Left lung (tissue), 14 donors: ENCODE data around the gene RNMT. TPM values are rescaled to one million over a fixed set of nuclear protein-coding genes. Genes with fewer than 3 reads are reported as not detected.
"Not testable (repeated sequence)": the region's sequence is repeated elsewhere in the genome, so short reads cannot be mapped to it uniquely, and the experiment has no call there.

Experiments used
- ATAC-seq: fragments of 200-7000 bp; cut with Tn5 transposase; one replicate; pipeline ENCODE4 v1.9.1; 2020; ENCODE audit warnings: moderate library complexity
- DNase-seq, 4 donors: peaks; one replicate each; pipeline ENCODE4 v3.0.0-alpha.2; 2013 to 2020
- H3K27ac ChIP-seq, 2 donors: fragments of 200-600 bp; sonication (generic) in 1 of 2; one replicate each; pipeline versions ENCODE4 v1.5.0 to v1.8.0; 2020 to 2021
- H3K27me3 ChIP-seq, 2 donors: fragments of 200-600 bp; sonication (generic) in 1 of 2; one replicate each; pipeline versions ENCODE4 v1.5.0 to v1.8.0; 2020 to 2021
- H3K36me3 ChIP-seq, 2 donors: fragments of 200-600 bp; sonication (generic) in 1 of 2; one replicate each; pipeline versions ENCODE4 v1.5.0 to v1.8.0; 2020 to 2021
- H3K4me1 ChIP-seq, 2 donors: fragments of 200-600 bp; one replicate each; pipeline ENCODE4 v1.8.0; 2021
- H3K4me3 ChIP-seq, 2 donors: fragments of 200-600 bp; sonication (generic) in 1 of 2; one replicate each; pipeline versions ENCODE4 v1.5.0 to v1.8.0; 2020 to 2021; ENCODE audit warnings: mild to moderate bottlenecking in 1 of 2
- H3K9me3 ChIP-seq, 2 donors: fragments of 200-600 bp; sonication (generic) in 1 of 2; one replicate each; pipeline versions ENCODE4 v1.5.0 to v1.8.0; 2020 to 2021
- CTCF ChIP-seq, 2 donors: fragments of 200-600 bp; sonication (generic) in 1 of 2; IDR thresholded peaks; one replicate each; pipeline versions ENCODE4 v1.5.0 to v1.8.0; 2021; ENCODE audit warnings: antibody characterized with exemption in 2 of 2
- intact Hi-C, 2 donors: fragments of 100-400 bp; cut with DNase I; formaldehyde crosslinking; loops; one replicate each; pipeline versions ENCODE4 v1.11.2 to v1.14.2; 2022
- long read RNA-seq, 12 donors: library from polyadenylated mRNA in 2 of 12; unstranded in 2 of 12; transcript quantifications; one replicate each; pipeline ENCODE4 v2.0.0 and lab custom pipeline, GENCODE V29; 2019 to 2026
- polyA plus RNA-seq, 6 donors: library from polyadenylated mRNA; unstranded; fragments of 120-200 nt; gene quantifications; one replicate each; pipeline ENCODE4 v1.2.1, GENCODE V29; 2013; ENCODE audit not compliant: insufficient read length in 6 of 6
- total RNA-seq, 2 donors: library from RNA; stranded (reverse); fragmentation: NEBNext Ultra II Directional; extraction: Animal tissue kit (Norgen Biotek cat#: 25700); gene quantifications; one replicate each; pipeline ENCODE4 v1.2.1, GENCODE V29; 2021
- donor health status: DM: no; HTN: yes; CAD: no.
- donor health status: DM: no; HTN: no; CAD: no.

The RNMT gene
- total RNA-seq (10 to 100 TPM; 21.9 to 25.8 TPM), polyA plus RNA-seq (10 to 100 TPM; 43.5 to 52.7 (median 47.1) TPM)
- long read RNA-seq, donor 1, full-length matches to known transcripts = 4 of 10 reads
- long read RNA-seq, donor 1, partial matches to known transcripts = 6 of 10 reads
- long read RNA-seq, donor 1, other reads (novel, unspliced or antisense) = 0 of 10 reads
- long read RNA-seq, donor 2, full-length matches to known transcripts = 2 of 2 reads
- long read RNA-seq, donor 2, partial matches to known transcripts = 0 of 2 reads
- long read RNA-seq, donor 2, other reads (novel, unspliced or antisense) = 0 of 2 reads
- long read RNA-seq, donor 3, full-length matches to known transcripts = 6 of 6 reads
- long read RNA-seq, donor 3, partial matches to known transcripts = 0 of 6 reads
- long read RNA-seq, donor 3, other reads (novel, unspliced or antisense) = 0 of 6 reads
- long read RNA-seq, donor 4, partial matches to known transcripts = 8 of 13 reads
- long read RNA-seq, donor 4, other reads (novel, unspliced or antisense) = 4 of 13 reads
- long read RNA-seq, donor 5, full-length matches to known transcripts = 4 of 9 reads
- long read RNA-seq, donor 5, partial matches to known transcripts = 5 of 9 reads
- long read RNA-seq, donor 5, other reads (novel, unspliced or antisense) = 0 of 9 reads
- long read RNA-seq, donor 6, full-length matches to known transcripts = 2 of 7 reads
- long read RNA-seq, donor 6, partial matches to known transcripts = 5 of 7 reads
- long read RNA-seq, donor 6, other reads (novel, unspliced or antisense) = 0 of 7 reads
- long read RNA-seq, donor 7, partial matches to known transcripts = 0 of 1 reads
- long read RNA-seq, donor 7, other reads (novel, unspliced or antisense) = 0 of 1 reads
- long read RNA-seq, donor 8, full-length matches to known transcripts = 3 of 3 reads
- long read RNA-seq, donor 8, partial matches to known transcripts = 0 of 3 reads
- long read RNA-seq, donor 8, other reads (novel, unspliced or antisense) = 0 of 3 reads
- long read RNA-seq, donor 9 = 0 reads
- long read RNA-seq, donor 10, partial matches to known transcripts = 8 of 9 reads
- long read RNA-seq, donor 10, other reads (novel, unspliced or antisense) = 1 of 9 reads
- long read RNA-seq, donor 11 = 0 reads
- long read RNA-seq, donor 12, full-length matches to known transcripts = 1 of 1 reads
- long read RNA-seq, donor 12, partial matches to known transcripts = 0 of 1 reads
- long read RNA-seq, donor 12, other reads (novel, unspliced or antisense) = 0 of 1 reads

GRCh38 chr18:13726232-13726971 lies at the start of gene RNMT, which contains the start of gene FAM210A:
TSS of gene RNMT (plus strand) at chr18:13726673. CDS start at chr18:13731518, 4,845 bp downstream.
TSS of gene FAM210A (minus strand) at chr18:13726558. CDS start at chr18:13682077, 44,481 bp downstream.
- Histone ChIP-seq H3K4me1 (peaks cover 14 to 33% of the 10 kb centered on the region in 2 donors), H3K27ac (peak within 1 kb of the TSS; percentile 95 to 96), H3K9me3 (no peaks in the 10 kb centered on the region), H3K27me3 (no peaks in the 10 kb centered on the region), H3K4me3 (peak within 1 kb of the TSS; percentile 98 to 99), H3K36me3 (no peaks in the 10 kb centered on the region)
- DNase-seq (peak; percentile 95 to 99 (median 98)), ATAC-seq (peak; percentile 98)
- TF ChIP-seq CTCF (IDR thresholded peaks at IDR 0.05) = no peak
- intact Hi-C loops = no loop called here

GRCh38 chr18:13677350-13677749 lies 49.1 kb upstream of the RNMT start:
- ATAC-seq, H3K4me1 ChIP-seq, H3K9me3 ChIP-seq, H3K27me3 ChIP-seq, H3K4me3 ChIP-seq, H3K27ac ChIP-seq, DNase-seq, intact Hi-C loops, H3K36me3 ChIP-seq: not testable (repeated sequence)

GRCh38 chr18:13680612-13681011 lies 45.9 kb upstream of the RNMT start:
- intact Hi-C loops = no loop called here
- H3K27me3 ChIP-seq = no peaks in the 10 kb centered on the region
- no peaks in the 10 kb centered on the region for H3K9me3 ChIP-seq
- no peak overlapping the region for H3K4me3 ChIP-seq
- DNase-seq = peak in 1 of 4 donors; percentile 14
- H3K27ac ChIP-seq = no peak overlapping the region
- no peaks in the 10 kb centered on the region for H3K36me3 ChIP-seq
- H3K4me1 ChIP-seq = no peaks in the 10 kb centered on the region
- TF ChIP-seq CTCF (IDR thresholded peaks at IDR 0.05) = peak; percentile 17 to 30
- ATAC-seq = peak; percentile 47

GRCh38 chr18:13681701-13682100 lies 44.8 kb upstream of the RNMT start:
- Histone ChIP-seq H3K4me1 (no peaks in the 10 kb centered on the region), H3K9me3 (no peaks in the 10 kb centered on the region), H3K27me3 (no peaks in the 10 kb centered on the region), H3K27ac (no peak overlapping the region), H3K36me3 (no peaks in the 10 kb centered on the region), H3K4me3 (no peak overlapping the region)
- DNase-seq (no peak), ATAC-seq (no peak)
- no peak for TF ChIP-seq CTCF (IDR thresholded peaks at IDR 0.05)
- intact Hi-C loops = no loop called here

GRCh38 chr18:13684546-13684945 lies 41.9 kb upstream of the RNMT start:
- Histone ChIP-seq H3K9me3 (no peaks in the 10 kb centered on the region), H3K27me3 (no peaks in the 10 kb centered on the region), H3K27ac (no peak overlapping the region), H3K4me1 (no peaks in the 10 kb centered on the region), H3K4me3 (no peak overlapping the region), H3K36me3 (no peaks in the 10 kb centered on the region)
- intact Hi-C loops = no loop called here
- TF ChIP-seq CTCF (IDR thresholded peaks at IDR 0.05) = no peak
- no peak for DNase-seq
- ATAC-seq = no peak
